Measurements from ENCODE around the gene SRPK3.

The SRPK3 gene

GRCh38 chrX:153783378-153784013 is 2.7 kb downstream of the SRPK3 start:
- DNase-seq (ENCODE audit: low read depth in 2 of 2) = no peak

GRCh38 chrX:153784325-153784967 is 3.6 kb downstream of the SRPK3 start:
- DNase-seq (ENCODE audit: low read depth in 2 of 2) = no peak

GRCh38 chrX:153786669-153787068 is 5.8 kb downstream of the SRPK3 start:
- DNase-seq (ENCODE audit: low read depth in 2 of 2) = no peak

GRCh38 chrX:153789654-153790053 is 8.8 kb downstream of the SRPK3 start:
- DNase-seq (ENCODE audit: low read depth in 2 of 2) = no peak

DNA sequence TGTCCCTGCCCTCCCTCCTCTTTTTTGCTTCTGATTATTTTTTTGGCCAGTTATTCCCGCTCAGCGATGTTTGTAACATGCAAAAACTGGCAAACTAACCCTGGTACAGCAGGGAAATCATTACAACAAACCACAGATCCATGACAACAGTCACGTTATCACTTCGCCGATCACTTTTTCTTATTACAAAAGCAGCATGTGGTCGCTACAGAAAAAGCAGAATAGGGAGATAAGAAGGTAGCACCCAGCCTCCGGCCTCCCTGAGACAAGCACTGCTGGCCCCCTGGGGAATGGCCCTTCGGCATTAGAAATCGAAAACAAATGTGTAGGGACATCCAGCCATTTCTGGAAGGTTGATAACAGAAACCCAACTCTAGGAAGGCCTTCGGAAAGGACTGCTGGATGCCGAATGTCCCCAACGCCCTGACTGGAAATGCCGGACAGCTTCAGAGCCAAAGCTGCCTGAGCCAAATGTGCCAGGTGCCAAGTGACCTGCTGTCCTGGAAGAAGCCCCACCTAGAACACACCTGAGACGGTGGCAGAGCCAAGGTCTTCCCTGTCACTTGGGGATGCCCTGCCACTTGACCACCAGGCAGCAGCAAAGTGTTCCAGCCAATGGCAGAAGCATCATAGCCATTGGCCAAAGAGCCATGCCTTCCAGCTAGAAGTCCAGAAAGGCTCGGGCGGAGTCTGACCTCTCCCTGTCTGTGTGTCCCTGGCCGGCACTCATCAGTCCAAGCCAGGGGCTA is 10.4 kb downstream of the SRPK3 start:
- no peak for DNase-seq (ENCODE audit: low read depth in 2 of 2)

GRCh38 chrX:153792368-153792767 is 11.5 kb downstream of the SRPK3 start:
- no peak for DNase-seq (ENCODE audit: low read depth in 2 of 2)

DNA sequence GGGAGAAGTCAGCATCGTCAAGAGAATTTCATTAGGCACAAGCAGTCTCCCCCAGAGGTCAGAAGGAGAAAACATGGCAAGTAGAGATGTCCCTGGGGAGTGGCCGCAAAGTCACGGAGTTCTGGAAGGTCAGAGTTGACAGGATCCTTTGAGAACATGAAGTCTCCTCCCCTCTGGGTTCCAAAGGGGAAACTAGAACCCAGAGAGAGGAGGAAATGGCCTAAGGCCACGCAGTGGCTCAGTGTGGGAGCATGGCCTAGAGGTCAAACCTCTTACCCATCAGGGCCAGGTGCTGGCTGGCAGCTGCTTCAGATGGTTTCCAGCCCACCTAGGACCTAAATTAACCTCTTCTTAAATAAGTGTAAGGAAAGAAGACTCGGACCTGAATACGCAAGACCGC is 12.4 kb downstream of the SRPK3 start:
- no peak for DNase-seq (ENCODE audit: low read depth in 2 of 2)

GRCh38 chrX:153794018-153794896 is 13.4 kb downstream of the SRPK3 start, which contains the start of the genes IDH3G and SSR4:
IDH3G (minus strand) TSS chrX:153794375; CDS start chrX:153794326, 49 bp downstream.
SSR4 (plus strand) TSS chrX:153794668; CDS start chrX:153794688, 20 bp downstream.
- DNase-seq (ENCODE audit: low read depth in 2 of 2) = peak; percentile 84

- no peak for DNase-seq (ENCODE audit: low read depth in 2 of 2)
Measured at GRCh38 chrX:153794897-153795816, 14.3 kb downstream of the SRPK3 start.

DNA sequence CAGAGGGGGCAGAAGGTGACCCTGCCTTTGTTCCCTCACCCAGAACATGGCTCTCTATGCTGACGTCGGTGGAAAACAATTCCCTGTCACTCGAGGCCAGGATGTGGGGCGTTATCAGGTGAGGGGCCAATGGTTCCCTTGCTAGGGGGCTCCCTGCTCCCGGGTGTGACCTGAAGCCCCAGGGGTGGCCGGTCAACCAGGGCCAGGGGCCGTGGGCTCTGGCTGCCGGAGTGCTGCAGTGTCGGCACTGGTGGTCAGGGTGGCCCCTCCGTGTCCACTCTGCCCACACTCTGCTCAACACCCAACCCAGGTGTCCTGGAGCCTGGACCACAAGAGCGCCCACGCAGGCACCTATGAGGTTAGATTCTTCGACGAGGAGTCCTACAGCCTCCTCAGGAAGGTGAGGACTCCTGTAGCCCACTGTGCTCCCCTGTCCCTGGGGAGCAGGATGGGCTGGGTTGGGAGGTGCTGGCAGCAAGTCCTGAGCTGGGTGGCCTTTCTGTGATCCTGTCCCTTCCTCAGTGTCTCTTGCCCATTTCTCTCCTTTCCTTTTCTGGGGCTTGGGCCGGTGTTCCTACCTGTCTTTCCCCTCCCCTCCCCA is 16.7 kb downstream of the SRPK3 start:
- no peak for DNase-seq (ENCODE audit: low read depth in 2 of 2)

GRCh38 chrX:153799326-153799725 is 18.5 kb downstream of the SRPK3 start:
- DNase-seq (ENCODE audit: low read depth in 2 of 2) = no peak

GRCh38 chrX:153800177-153800722 is 19.4 kb downstream of the SRPK3 start:
- DNase-seq (ENCODE audit: low read depth in 2 of 2) = no peak

DNA sequence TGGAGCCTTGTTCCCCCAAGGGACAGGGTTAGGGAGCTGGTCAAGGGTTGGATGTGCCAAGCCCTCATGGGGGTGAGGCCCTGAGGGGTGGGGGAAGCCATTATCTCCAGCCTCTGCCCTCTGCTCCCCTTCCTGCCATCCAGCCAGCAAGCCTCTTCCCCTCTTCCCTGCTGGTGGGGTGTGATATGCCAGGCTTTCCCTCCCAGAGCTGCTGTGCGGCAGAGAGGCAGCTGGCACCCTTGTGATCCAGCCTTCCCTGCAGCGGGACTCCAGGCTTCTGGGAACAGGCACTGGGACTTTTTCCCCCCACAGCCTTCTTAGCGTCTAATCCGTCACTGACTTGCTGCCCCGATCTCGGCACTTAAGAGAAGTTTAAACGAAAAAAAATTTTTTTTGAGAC is 19.9 kb downstream of the SRPK3 start:
- no peak for DNase-seq (ENCODE audit: low read depth in 2 of 2)

DNA sequence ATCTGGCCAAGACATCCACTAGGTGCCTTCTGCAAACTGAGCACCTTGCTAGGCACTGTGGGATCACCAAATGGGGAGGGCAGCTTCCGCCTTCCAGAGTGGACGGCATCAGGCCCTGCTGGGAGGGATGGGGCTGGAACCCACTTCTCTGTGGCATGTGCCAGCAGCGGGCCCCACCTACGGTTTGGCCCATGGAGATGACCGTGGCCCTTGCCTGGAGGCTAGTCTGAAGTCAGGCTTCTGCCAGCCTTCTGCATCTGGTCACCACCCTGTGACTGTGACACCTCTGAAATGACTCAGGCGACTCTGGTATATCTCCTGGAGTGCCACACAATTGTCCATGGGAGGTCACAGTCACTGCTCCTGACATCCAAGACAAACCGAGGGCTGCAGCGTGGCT is 20.8 kb downstream of the SRPK3 start:
- DNase-seq (ENCODE audit: low read depth in 2 of 2) = no peak

- no peak for DNase-seq (ENCODE audit: low read depth in 2 of 2)
Measured at GRCh38 chrX:153802513-153803045, 21.7 kb downstream of the SRPK3 start.

GRCh38 chrX:153803211-153804099 is 22.6 kb downstream of the SRPK3 start:
- DNase-seq (ENCODE audit: low read depth in 2 of 2) = no peak

GRCh38 chrX:153804100-153804595 is 23.3 kb downstream of the SRPK3 start:
- no peak for DNase-seq (ENCODE audit: low read depth in 2 of 2)

GRCh38 chrX:153804621-153805020 is 23.8 kb downstream of the SRPK3 start:
- DNase-seq (ENCODE audit: low read depth in 2 of 2) = no peak
